Measurements from ENCODE around the gene LIG1.
"Not testable (repeated sequence)": the region's sequence is repeated elsewhere in the genome, so short reads cannot be mapped to it uniquely, and the experiment has no call there.

The LIG1 gene

GRCh38 chr19:48120505-48120904, 49.6 kb downstream of the LIG1 start:
- DNase-seq: no peak

GRCh38 chr19:48118131-48118517, 52.0 kb downstream of the LIG1 start:
- no peak for DNase-seq

- DNase-seq: no peak
Observed at GRCh38 chr19:48117515-48118130, 52.5 kb downstream of the LIG1 start.

GRCh38 chr19:48113190-48113917, 56.8 kb downstream of the LIG1 start:
- DNase-seq: no peak

GRCh38 chr19:48111280-48111679, 58.9 kb downstream of the LIG1 start:
- no peak for DNase-seq

- DNase-seq: peak; percentile 81 to 82
Observed at GRCh38 chr19:48110350-48110966, 59.7 kb downstream of the LIG1 start, which contains the start of gene PLA2G4C. Gene PLA2G4C, minus strand, starts transcription at chr19:48110817. Its CDS starts 4,288 bp downstream, at chr19:48106529.

GRCh38 chr19:48108997-48109782, 61.0 kb downstream of the LIG1 start:
- no peak for DNase-seq

GRCh38 chr19:48103922-48104321, 66.2 kb downstream of the LIG1 start:
- no peak for DNase-seq

- DNase-seq: peak; percentile 16 to 34
Observed at GRCh38 chr19:48102870-48103751, 67.0 kb downstream of the LIG1 start.

GRCh38 chr19:48095612-48096175, 74.5 kb downstream of the LIG1 start:
- DNase-seq: no peak

- no peak for DNase-seq
Observed at GRCh38 chr19:48094855-48095203, 75.3 kb downstream of the LIG1 start.

- DNase-seq: no peak
Observed at GRCh38 chr19:48094129-48094854, 75.9 kb downstream of the LIG1 start.

- not testable (repeated sequence) for DNase-seq
Observed at GRCh38 chr19:48091111-48091718, 78.9 kb downstream of the LIG1 start.

- DNase-seq: no peak
Observed at GRCh38 chr19:48090281-48090802, 79.8 kb downstream of the LIG1 start.

- not testable (repeated sequence) for DNase-seq
Observed at GRCh38 chr19:48088991-48089390, 81.2 kb downstream of the LIG1 start.

GRCh38 chr19:48085904-48086864, 84.0 kb downstream of the LIG1 start:
- no peak for DNase-seq

GRCh38 chr19:48085076-48085475, 85.1 kb downstream of the LIG1 start:
- DNase-seq: no peak

GRCh38 chr19:48081106-48081505, 89.0 kb downstream of the LIG1 start:
- no peak for DNase-seq

GRCh38 chr19:48070177-48070769, 99.9 kb downstream of the LIG1 start:
- not testable (repeated sequence) for DNase-seq

Measured in CD4-positive, alpha-beta T cell treated with Interleukin-4 for 1 hour (primary cell).